Activated CD8-positive, alpha-beta memory T cell treated with anti-CD3 and anti-CD28 coated beads for 48 hours (primary cell): ENCODE results near the gene TMEM138.

Source experiments
- DNase-seq, 3 experiments: peaks; one replicate each; pipeline ENCODE4 v3.0.0-alpha.2; 2020; ENCODE audit warnings: low read depth in 2 of 3, low spot score in 2 of 3

Gene TMEM138

DNA sequence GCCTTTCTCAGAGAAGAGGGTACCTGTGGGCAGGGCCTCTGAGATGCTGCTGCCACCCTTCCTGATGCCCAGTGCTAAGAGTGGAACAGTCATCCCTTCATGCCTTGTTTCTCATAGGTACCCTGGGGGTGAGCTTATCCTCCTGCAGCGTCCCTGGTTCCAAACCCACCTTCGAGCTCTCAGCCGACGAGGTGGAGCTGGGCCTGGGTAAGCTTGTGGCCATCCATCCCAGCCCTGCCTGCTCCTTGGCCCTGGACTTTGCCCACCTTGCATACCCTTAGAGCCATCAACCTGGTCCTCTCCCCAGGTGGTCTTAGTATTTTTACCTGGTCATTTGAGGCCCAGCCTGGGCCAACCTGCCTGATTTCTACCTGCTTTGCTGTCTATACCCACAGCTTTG, 20.5 kb upstream of the TMEM138 start:
- no peak for DNase-seq

DNA sequence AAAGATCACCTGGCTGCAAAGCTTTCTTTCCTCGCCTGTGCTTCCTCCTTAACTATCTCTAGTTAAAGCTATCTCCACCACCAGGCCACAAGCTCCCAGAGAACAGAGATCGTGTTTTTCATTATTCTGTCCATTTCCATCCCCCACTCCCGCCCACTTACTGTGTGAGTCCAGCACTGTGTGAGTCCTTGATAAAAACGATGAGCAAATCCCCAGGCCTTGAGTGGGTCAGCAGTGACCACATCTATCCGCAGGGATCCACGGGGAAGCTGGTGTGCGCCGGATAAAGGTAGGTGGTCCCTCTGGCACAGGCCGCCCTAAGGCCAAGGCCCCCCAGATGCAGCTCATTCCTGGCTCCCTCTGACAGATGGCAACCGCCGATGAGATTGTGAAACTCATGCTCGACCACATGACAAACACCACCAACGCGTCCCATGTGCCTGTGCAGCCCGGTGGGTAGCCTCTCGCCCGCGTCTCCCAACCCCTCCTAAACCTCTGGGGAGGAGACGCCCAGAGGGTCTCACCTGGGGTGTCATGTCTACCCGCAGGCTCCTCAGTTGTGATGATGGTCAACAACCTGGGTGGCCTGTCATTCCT, 19.9 kb upstream of the TMEM138 start:
- DNase-seq, result no peak

- DNase-seq, result no peak
Observed at GRCh38 chr11:61343792-61344745, 18.1 kb upstream of the TMEM138 start.

DNA sequence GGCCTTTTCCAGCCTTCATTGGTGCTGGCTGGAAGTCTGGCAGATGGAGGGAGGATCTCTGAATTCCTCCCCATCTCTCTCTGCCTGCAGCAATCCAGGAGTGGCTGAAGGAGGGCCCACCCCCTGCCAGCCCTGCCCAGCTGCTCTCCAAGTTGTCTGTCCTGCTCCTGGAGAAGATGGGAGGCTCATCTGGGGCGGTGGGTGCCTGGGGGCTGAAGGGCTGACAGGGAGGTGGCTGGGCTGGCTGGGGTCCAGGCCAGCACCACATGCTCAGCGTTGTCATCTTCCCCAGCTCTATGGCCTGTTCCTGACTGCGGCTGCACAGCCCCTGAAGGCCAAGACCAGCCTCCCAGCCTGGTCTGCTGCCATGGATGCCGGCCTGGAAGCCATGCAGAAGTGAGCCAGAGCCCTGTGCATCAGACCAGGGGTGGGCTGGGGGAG, 17.0 kb upstream of the TMEM138 start:
- DNase-seq, result no peak

DNA sequence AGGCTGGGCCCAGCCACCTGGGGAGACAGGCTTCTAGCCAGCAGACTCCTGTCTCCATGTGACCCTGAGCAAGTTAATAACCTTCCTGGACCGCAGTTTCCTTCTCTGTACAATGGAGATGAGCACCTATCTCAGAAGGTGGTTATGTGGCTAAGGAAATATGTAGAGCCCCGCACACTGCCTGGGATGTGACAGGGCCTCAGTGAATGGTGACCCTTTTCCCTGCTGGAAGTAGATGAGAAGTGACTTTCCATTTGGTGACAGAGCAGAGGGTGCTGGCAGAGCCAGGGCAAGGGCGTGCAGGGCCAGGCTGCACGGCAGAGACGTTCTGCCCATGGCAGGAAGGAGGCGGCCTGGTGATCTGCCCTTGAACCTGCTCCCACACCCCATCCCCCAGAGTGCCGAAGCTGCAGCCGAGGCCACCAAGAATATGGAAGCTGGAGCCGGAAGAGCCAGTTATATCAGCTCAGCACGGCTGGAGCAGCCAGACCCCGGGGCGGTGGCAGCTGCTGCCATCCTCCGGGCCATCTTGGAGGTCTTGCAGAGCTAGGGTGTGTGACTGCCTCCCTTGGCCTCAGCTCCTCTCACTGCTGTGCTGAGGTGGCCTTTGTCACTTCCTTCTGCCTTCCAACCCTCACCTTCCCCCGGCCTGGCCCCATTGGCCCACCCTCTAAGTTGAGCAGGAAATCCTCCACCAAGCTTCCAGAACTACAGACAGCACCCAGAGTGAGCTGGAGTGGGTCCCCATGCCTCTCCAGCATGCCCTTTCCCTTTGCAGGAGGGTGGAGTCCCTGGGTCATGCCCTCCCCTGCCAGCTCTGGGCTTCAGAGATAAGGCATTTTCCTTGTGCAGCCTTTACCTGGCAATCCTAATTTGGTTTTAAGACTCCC, 16.0 kb upstream of the TMEM138 start:
- no peak for DNase-seq

DNA sequence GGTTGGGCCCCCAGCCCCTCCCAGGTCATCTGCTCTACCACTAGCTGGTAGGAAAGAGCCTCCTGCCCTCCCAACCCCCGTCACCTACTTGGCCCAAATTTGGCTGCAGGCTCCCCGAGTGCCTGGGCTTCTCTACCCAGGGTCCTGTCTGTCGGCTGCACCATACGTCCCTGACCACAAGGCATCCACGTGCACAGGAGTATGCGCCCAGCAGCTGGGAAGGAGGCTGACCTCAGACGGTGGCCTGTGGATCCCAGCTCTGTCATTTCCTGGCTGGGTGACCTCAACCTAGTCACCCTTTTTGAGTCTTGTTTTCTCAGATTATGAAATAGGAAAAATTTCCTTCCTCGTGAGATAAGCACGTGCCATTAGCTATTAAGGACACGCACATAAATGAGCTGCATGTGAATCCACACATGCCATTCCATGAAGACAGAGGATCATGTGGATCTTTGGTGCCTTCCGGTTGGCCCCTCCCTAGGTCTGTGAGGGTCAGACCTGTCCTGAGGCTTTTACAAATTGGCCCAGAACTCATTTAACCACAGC, 14.2 kb upstream of the TMEM138 start:
- no peak for DNase-seq

- DNase-seq, result no peak
Observed at GRCh38 chr11:61349189-61349751, 12.9 kb upstream of the TMEM138 start.

DNA sequence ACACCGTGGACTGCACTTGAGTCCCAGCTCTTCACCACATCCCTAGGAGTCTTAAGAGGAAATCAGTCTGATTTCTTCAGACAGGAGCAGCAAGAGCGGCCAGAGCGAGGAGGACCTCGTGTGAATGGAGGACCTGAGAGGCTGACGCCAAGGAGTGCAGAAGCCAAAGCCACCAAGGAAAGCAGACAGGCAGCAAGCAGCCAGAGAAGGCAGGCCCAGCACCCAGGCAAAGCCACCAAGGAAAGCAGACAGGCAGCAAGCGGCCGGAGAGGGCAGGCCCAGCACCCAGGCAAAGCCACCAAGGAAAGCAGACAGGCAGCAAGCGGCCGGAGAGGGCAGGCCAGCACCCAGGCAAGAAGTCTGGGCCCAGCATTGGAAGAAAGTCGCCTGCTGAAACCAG, 12.3 kb upstream of the TMEM138 start:
- no peak for DNase-seq

GRCh38 chr11:61350336-61350735, 11.8 kb upstream of the TMEM138 start:
- no peak for DNase-seq

DNA sequence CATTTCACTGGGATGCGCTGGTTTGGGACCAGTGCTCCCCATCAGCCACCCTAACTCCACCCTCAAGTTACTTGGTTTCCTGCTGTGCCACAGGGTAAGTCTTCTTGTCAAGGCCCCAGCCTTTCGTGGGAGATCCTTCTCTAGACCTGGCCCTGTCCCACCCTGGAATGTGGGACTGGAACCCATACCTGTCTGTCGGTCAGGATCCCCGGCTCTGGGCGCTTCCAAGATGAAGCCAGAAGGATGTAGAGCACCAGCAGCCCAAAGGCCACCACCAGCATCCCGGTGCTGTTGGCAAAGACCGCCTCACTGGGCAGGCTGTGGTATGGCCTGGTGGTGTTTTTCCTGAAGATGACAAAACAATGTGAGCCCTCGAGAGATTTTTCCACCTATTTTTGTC, 11.4 kb upstream of the TMEM138 start:
- no peak for DNase-seq

DNA sequence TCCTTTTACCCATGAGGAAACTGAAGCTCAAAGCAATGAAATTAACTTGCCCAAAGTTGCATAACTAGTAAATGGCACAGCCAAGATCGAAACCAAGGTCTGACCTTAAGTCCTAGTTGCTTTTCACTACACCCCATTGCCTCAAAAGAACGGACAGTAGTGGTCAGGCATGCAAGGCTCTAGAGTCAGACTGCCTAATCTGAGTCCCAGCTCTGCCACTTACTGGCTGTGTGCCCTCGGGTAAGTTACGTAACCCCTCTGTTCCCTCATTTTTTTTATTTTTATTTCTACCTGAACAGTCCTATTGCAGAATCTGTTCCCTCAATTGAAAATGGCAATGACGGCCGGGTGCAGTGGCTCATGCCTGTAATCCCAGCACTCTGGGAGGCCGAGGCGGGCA, 10.1 kb upstream of the TMEM138 start:
- DNase-seq, result no peak

DNA sequence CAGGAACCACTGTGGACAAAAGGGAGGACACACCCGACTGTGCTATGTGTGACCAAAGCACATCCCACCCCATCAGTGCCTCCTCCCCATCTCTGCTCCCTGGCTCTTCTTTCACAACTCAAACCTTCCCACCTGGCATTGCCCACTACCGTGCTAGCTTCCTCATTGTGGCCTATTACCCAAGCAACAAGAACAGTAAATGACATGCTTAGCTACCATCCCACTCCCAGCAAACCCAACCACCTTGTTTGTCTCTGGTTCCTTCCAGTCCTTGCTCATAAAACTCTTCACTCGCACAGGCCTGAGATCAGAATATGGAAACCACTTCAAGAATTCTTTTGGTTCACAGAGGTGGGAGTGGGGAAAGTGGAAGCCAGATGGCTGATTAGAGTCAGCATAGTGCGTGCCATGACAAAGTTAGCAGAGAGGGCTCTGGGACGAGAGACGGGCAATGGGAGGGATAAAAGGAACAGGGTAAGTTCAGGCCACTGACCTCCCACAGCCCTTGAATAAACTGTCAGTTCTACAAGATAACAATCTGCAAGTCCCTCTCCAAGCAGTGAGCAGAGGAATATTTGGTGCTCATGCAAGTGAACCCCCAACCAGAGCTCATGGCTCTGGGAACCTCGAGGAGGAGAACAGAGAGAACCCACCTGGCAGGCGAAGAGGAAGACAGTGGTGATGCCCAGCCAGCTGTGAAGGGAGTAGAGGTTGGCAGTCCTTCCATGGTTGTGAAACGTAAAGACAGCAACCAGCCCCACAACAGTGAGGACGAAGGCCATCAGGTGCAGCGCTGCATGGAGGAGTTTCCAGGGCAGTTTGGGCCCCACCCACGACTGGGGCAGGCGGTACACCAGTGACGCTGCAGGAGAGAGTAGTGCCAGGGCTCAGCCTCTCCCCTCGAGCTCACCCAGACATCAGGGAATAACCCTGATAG, 8.8 kb upstream of the TMEM138 start:
- DNase-seq, result no peak

DNA sequence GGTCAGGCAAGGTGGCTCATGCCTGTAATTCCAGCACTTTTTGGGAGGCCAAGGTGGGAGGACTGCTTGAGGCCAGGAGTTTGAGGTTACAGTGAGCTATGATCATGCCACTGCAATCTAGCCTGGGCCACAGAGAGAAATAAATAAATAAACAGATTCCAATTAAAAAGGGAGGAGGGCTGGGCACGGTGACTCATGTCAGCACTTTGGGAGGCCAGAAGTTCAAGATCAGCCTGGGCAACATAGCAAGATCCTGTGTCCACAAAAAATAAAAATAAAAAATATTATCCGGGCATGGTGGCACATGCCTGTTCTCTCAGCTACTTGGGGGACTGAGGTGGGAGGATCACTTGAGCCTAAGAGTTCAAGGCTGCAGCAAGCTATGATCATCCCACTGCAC, 8.0 kb upstream of the TMEM138 start:
- no peak for DNase-seq

- DNase-seq, result no peak
Observed at GRCh38 chr11:61356706-61357105, 5.5 kb upstream of the TMEM138 start.

DNA sequence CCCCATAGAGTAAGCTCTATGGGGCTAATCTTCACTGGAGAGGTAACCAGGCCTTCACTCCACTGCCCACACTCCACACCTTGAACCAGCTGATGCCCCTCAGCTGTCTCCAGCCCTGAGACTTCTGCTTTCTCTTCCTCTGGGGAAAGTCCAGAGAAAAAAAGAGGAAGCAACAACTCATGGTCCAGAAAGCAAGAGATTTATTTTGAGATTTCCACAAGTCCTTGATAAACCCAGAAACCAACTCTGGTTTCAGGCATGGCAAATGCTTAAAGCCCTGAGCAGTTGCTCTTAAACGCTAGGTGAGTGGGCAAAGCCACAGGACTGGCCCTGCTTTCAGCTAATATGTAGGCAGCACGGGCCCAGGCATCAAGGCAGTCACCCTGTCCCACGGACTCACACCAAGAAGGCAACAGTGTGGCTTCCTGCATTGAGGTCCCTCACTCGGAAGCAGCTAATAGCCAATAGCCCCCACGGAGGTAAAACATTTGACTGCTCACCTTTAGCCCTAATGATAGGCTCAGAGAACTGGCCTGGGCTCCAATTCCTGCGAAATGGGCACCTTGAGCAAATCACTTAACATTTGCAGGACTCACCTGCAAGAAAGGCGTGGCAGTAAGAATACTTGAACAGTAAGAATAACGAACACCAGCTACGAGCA, 4.8 kb upstream of the TMEM138 start:
- no peak for DNase-seq

DNA sequence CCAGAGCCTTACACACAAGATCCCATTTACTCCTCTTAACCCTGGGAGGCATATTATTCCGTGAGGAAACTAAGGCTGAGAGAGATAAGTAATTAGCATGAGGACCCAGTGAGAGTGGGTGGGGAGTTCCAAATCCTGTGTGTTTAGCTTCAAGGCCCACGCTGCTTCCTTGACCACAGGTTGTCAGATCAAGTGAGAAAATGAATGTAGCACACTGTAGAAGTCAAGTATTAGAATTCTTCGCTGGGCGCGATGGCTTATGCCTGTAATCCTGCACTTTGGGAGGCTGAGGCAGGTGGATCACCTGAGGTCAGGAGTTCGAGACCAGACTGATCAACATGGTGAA, 4.3 kb upstream of the TMEM138 start:
- no peak for DNase-seq

- DNase-seq, result no peak
Observed at GRCh38 chr11:61358566-61358965, 3.6 kb upstream of the TMEM138 start.

- DNase-seq, result no peak
Observed at GRCh38 chr11:61359516-61359915, 2.7 kb upstream of the TMEM138 start.

GRCh38 chr11:61361237-61361740, 885 bp upstream of the TMEM138 start:
- DNase-seq, result no peak
